SK-N-SH treated with all-trans-retinoic acid at 6 μM for 48 hours (cell line): ENCODE data around the gene SECISBP2.

Experiments used
- GLIS3 ChIP-seq: fragments of 250-450 bp; sonication (Bioruptor Pico); IDR thresholded peaks from 2 replicates; pipeline ENCODE4 v1.5.0; 2020; ENCODE audit warnings: mild to moderate bottlenecking, moderate library complexity
- PPARA ChIP-seq: fragments of 250-450 bp; sonication (Bioruptor Pico); IDR thresholded peaks from 2 replicates; pipeline ENCODE4 v1.5.0; 2020; ENCODE audit warnings: mild to moderate bottlenecking, borderline replicate concordance
- ZNF70 ChIP-seq: fragments of 450-650 bp; formaldehyde crosslinking; IDR thresholded peaks from 2 replicates; pipeline ENCODE4 v1.5.0; 2020; ENCODE audit warnings: mild to moderate bottlenecking, moderate library complexity
- TF ChIP-seq, protein P1 (sequence below): fragments of 250-450 bp; sonication (Bioruptor Pico); IDR thresholded peaks from 2 replicates; pipeline ENCODE4 v1.5.0; 2020; ENCODE audit warnings: mild to moderate bottlenecking, moderate library complexity
- TF ChIP-seq, protein P2 (sequence below): fragments of 250-450 bp; sonication (Bioruptor Pico); IDR thresholded peaks from 2 replicates; pipeline ENCODE4 v1.8.0; 2021; ENCODE audit warnings: low read depth, mild to moderate bottlenecking, moderate library complexity, borderline replicate concordance
- TF ChIP-seq, protein P3 (sequence below): fragments of 250-450 bp; sonication (Bioruptor Pico); IDR thresholded peaks from 2 replicates; pipeline ENCODE4 v1.5.1; 2021; ENCODE audit warnings: mild to moderate bottlenecking, moderate library complexity
- TF ChIP-seq, protein P4 (sequence below): fragments of 250-450 bp; sonication (Bioruptor Pico); IDR thresholded peaks from 2 replicates; pipeline ENCODE4 v1.8.0; 2020; ENCODE audit warnings: mild to moderate bottlenecking, moderate library complexity, borderline replicate concordance

DNA sequence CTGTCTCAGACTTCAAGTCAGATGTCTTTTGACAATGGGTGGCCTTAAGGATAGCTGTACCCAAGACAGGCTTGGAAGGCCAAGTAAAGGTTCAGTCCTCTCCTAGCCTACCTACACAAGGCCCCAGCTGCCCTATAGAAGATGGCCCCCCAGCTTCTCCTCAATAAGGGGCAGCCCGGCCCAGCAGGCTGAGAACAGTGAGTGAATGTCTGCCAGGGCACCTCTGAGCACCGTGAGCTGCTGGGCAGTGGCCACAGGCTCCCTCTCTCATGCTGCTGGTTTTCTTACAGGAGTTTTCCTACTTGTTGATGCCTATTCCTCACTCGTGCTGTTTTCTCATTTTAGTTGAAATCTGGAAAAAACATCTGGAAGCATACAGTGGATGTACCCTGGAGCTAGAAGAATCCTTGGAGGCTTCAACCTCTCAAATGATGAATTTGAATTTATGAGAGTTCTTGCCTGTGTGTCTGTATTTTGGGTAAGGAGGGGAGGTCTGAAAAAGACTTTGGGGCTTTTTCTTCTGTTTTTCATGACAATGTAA is 40.1 kb downstream of the SECISBP2 start:
- TF ChIP-seq ZNF70 (CRISPR knock-in tag), result no peak
- TF ChIP-seq GLIS3 (CRISPR knock-in tag), result no peak
- TF ChIP-seq, protein P1, sequence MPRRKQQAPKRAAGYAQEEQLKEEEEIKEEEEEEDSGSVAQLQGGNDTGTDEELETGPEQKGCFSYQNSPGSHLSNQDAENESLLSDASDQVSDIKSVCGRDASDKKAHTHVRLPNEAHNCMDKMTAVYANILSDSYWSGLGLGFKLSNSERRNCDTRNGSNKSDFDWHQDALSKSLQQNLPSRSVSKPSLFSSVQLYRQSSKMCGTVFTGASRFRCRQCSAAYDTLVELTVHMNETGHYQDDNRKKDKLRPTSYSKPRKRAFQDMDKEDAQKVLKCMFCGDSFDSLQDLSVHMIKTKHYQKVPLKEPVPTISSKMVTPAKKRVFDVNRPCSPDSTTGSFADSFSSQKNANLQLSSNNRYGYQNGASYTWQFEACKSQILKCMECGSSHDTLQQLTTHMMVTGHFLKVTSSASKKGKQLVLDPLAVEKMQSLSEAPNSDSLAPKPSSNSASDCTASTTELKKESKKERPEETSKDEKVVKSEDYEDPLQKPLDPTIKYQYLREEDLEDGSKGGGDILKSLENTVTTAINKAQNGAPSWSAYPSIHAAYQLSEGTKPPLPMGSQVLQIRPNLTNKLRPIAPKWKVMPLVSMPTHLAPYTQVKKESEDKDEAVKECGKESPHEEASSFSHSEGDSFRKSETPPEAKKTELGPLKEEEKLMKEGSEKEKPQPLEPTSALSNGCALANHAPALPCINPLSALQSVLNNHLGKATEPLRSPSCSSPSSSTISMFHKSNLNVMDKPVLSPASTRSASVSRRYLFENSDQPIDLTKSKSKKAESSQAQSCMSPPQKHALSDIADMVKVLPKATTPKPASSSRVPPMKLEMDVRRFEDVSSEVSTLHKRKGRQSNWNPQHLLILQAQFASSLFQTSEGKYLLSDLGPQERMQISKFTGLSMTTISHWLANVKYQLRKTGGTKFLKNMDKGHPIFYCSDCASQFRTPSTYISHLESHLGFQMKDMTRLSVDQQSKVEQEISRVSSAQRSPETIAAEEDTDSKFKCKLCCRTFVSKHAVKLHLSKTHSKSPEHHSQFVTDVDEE (CRISPR knock-in tag), result no peak
- TF ChIP-seq PPARA (CRISPR knock-in tag), result no peak
- TF ChIP-seq, protein P2, sequence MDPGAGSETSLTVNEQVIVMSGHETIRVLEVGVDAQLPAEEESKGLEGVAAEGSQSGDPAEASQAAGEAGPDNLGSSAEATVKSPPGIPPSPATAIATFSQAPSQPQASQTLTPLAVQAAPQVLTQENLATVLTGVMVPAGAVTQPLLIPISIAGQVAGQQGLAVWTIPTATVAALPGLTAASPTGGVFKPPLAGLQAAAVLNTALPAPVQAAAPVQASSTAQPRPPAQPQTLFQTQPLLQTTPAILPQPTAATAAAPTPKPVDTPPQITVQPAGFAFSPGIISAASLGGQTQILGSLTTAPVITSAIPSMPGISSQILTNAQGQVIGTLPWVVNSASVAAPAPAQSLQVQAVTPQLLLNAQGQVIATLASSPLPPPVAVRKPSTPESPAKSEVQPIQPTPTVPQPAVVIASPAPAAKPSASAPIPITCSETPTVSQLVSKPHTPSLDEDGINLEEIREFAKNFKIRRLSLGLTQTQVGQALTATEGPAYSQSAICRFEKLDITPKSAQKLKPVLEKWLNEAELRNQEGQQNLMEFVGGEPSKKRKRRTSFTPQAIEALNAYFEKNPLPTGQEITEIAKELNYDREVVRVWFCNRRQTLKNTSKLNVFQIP (CRISPR knock-in tag), result no peak
- TF ChIP-seq, protein P3, sequence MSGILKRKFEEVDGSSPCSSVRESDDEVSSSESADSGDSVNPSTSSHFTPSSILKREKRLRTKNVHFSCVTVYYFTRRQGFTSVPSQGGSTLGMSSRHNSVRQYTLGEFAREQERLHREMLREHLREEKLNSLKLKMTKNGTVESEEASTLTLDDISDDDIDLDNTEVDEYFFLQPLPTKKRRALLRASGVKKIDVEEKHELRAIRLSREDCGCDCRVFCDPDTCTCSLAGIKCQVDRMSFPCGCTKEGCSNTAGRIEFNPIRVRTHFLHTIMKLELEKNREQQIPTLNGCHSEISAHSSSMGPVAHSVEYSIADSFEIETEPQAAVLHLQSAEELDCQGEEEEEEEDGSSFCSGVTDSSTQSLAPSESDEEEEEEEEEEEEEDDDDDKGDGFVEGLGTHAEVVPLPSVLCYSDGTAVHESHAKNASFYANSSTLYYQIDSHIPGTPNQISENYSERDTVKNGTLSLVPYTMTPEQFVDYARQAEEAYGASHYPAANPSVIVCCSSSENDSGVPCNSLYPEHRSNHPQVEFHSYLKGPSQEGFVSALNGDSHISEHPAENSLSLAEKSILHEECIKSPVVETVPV (CRISPR knock-in tag), result no peak
- TF ChIP-seq, protein P4, sequence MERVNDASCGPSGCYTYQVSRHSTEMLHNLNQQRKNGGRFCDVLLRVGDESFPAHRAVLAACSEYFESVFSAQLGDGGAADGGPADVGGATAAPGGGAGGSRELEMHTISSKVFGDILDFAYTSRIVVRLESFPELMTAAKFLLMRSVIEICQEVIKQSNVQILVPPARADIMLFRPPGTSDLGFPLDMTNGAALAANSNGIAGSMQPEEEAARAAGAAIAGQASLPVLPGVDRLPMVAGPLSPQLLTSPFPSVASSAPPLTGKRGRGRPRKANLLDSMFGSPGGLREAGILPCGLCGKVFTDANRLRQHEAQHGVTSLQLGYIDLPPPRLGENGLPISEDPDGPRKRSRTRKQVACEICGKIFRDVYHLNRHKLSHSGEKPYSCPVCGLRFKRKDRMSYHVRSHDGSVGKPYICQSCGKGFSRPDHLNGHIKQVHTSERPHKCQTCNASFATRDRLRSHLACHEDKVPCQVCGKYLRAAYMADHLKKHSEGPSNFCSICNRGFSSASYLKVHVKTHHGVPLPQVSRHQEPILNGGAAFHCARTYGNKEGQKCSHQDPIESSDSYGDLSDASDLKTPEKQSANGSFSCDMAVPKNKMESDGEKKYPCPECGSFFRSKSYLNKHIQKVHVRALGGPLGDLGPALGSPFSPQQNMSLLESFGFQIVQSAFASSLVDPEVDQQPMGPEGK (CRISPR knock-in tag), result no peak
